GM12801 (cell line): ENCODE measurements around the gene BGN.

Source experiments
- TF ChIP-seq, protein P1 (sequence below): IDR thresholded peaks from one replicate; pipeline ENCODE4 v1.5.1; 2011; ENCODE audit warnings: control low read depth; ENCODE audit not compliant: insufficient read length; ENCODE audit errors: extremely low read depth

Gene BGN

DNA sequence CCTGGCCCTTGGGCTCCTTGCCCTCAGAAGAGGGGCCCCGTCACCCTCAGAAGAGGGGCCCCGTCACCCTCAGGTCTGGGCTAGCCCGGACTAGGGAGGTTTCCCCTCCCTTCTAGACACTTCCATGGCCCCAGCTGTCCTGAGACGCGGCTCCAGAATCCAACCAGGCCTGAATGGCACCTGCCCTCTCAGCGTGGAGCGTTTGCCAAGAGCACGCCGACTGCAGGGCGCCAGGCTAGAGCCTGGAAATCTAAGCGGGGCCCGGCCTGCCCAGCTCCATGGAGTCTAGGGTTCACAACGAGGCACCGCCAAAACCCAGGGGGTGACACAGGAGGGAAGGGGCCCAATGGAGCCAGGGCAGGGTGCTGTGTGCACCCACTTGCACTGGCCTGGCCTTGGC, 14.8 kb downstream of the BGN start:
- TF ChIP-seq, protein P1, sequence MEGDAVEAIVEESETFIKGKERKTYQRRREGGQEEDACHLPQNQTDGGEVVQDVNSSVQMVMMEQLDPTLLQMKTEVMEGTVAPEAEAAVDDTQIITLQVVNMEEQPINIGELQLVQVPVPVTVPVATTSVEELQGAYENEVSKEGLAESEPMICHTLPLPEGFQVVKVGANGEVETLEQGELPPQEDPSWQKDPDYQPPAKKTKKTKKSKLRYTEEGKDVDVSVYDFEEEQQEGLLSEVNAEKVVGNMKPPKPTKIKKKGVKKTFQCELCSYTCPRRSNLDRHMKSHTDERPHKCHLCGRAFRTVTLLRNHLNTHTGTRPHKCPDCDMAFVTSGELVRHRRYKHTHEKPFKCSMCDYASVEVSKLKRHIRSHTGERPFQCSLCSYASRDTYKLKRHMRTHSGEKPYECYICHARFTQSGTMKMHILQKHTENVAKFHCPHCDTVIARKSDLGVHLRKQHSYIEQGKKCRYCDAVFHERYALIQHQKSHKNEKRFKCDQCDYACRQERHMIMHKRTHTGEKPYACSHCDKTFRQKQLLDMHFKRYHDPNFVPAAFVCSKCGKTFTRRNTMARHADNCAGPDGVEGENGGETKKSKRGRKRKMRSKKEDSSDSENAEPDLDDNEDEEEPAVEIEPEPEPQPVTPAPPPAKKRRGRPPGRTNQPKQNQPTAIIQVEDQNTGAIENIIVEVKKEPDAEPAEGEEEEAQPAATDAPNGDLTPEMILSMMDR: no peak

DNA sequence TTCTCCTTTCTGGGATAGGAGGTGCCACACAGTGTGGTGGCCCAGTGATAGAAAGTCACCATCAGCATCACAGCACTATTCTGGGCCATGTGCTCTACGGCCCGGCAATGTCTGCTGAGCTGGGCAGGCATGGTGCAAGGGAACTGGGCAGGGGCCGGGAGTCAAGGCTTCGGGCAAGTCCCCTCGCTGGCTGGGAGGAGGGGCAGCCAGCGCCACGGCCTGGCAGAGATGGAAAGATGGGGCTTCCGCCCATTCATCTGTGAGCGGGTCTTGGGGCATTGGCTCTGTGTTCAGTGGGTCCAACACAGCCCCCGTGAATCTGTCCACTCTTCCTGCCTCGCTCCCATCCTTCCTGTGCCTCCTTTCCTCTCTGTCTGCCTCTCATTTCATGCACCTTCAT, 15.6 kb downstream of the BGN start:
- TF ChIP-seq, protein P1: no peak

DNA sequence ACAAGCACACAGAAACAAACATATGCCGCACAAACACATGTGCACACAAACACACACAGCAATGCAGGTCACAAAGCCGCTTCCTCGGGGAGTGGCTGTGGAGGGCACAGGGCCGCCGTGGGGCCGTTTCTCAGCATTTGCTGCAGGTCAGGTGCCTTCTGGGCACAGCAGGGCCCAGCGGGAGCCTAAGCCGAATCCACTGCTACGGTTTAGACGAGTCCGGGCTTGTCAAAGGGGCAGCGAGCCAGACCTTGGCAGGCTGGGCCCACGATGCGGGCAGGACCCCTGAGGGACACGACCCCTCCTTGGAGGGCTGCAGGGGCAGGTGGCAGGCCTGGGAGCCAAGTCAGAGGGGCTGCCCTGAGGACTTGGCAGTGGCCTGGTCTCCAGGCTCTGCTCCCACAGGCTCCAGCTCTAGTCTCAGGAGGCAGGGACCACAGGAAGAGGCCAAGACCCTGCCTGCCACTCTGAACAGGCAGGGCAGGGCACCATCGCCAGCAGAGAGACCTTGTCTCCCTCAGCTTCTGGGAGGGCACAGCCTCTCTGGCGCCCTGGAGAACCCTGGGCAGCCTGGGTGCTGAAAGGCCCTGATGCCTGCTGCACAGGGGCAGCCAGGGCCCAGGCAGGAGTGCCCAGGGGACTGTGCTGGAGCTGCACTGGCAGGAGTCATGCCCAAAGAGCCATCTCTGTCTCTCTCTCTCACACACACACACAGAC, 17.2 kb downstream of the BGN start:
- TF ChIP-seq, protein P1: no peak

DNA sequence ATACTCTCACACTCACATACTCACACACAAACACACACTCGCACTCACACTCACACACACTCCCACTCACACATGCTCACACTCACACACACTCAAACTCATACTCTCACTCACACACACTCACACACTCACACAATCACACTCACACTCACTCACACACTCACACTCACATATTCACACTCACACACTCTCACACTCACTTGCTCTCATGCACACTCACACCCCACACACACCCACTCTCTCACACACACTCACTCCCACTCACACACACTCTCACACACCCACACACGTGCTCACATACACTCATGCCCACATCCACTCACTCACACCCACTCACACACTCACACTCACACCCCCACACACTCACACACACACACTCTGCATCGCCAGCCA, 17.7 kb downstream of the BGN start:
- TF ChIP-seq, protein P1: no peak

DNA sequence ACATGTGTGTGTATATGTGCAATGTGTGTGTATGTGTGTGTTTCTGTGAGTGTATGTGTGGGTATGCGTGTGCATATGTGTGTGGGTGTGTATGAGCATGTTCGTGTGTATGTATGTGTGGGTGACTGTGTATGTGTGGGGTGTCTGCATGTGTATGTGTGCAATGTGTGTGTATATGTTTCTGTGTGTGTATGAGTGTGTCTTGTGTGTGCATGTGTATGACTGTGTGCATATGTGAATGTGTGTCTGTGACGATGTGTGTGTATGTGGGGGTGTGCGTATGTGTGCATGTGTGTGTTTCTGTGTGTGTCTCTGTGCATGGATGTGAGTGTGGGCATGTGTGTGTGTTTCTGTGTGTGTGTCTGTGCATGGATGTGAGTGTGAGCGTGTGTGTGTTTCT, 18.5 kb downstream of the BGN start:
- TF ChIP-seq, protein P1: no peak

DNA sequence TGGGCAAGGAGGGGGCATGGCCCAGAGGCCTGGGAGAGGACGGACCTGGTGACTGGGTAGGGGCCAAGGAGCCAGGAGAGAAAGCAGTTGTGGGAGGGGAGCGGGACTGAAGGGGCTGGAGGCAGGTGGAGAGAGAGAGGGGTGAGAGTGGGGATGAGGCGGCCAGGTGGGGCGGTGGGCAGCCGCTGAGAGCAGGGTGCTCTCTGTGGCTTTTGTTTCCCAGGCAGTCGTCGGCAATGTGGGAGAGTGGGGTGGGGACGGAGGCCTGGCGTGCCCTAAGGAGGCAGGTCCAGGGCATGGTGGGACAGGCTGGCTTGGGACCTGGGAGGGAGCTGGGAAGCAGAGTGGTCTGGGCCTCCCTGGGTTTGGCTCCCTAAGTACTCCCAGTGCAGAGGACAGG, 19.5 kb downstream of the BGN start:
- TF ChIP-seq, protein P1: no peak

DNA sequence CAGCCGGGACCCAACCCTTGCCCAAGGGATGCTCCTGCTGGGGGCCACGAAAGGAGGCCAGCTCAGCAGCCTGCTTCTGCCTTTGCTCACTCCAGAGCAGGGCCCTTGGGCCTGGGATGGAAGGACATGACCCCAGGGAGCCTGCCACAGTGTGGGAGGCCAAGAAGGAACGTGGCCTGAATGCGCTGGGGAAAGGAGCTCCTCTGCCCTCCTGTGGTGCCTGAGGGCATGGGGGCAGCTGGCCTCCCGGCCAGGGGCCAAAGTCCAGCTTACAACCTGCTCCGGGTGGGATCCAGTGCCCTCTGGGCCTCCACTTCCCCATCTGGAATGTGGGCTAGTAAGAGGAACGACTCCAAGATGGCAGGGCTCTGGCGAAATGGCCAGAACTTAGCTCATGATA, 20.7 kb downstream of the BGN start:
- TF ChIP-seq, protein P1: no peak
